Measurements from ENCODE around the gene RBBP7. TPM values are rescaled to one million over a fixed set of nuclear protein-coding genes. Genes with fewer than 3 reads are reported as not detected.
A peak's percentile ranks its signal among the peaks of the same experiment; 100 is the strongest.

RBBP7 gene
- total and polyA plus RNA-seq, 8 donors, result 60.9 to 152 (median 109) TPM

- intact Hi-C loops (cut with DNase I; ENCODE audit: low total_unique reads), result no loop called here
- Histone ChIP-seq H3K9me3 (no peaks in the 10 kb centered on the region), H3K4me1 (no peaks in the 10 kb centered on the region), H3K27me3 (no peaks in the 10 kb centered on the region), H3K4me3 (no peak overlapping the region), H3K36me3 (peaks cover 0 to 82% (median 80%) of the 10 kb centered on the region in 4 donors), H3K27ac (no peak overlapping the region)
- TF ChIP-seq POLR2AphosphoS5 (IDR thresholded peaks at IDR 0.05) (no peak), POLR2A (IDR thresholded peaks at IDR 0.05) (no peak), EP300 (IDR thresholded peaks at IDR 0.05) (no peak), CTCF (IDR thresholded peaks at IDR 0.05) (no peak)
- no peak for DNase-seq
- WGBS, 5 donors, result 50 to 82% (median 70%) methylated on average over 6 of the region's 6 CpGs
Observed at GRCh38 chrX:16848541-16848940, 21.6 kb downstream of the RBBP7 start.

GRCh38 chrX:16845686-16846085 lies 24.5 kb downstream of the RBBP7 start:
- intact Hi-C loops (cut with DNase I; ENCODE audit: low total_unique reads), result no loop called here
- TF ChIP-seq POLR2AphosphoS5 (IDR thresholded peaks at IDR 0.05) (no peak), EP300 (IDR thresholded peaks at IDR 0.05) (no peak), CTCF (IDR thresholded peaks at IDR 0.05) (no peak), POLR2A (IDR thresholded peaks at IDR 0.05) (no peak)
- H3K4me3 ChIP-seq, result no peak overlapping the region
- no peaks in the 10 kb centered on the region for H3K9me3 ChIP-seq
- H3K36me3 ChIP-seq, result peaks cover 0 to 91% (median 81%) of the 10 kb centered on the region in 4 donors
- DNase-seq, result no peak
- H3K4me1 ChIP-seq, result no peaks in the 10 kb centered on the region
- no peaks in the 10 kb centered on the region for H3K27me3 ChIP-seq
- no peak overlapping the region for H3K27ac ChIP-seq
- WGBS, 5 donors, result 65 to 86% (median 78%) methylated on average over 2 of the region's 2 CpGs

- Histone ChIP-seq H3K9me3 (no peaks in the 10 kb centered on the region), H3K4me3 (no peak overlapping the region), H3K36me3 (peaks cover 0 to 99% (median 84%) of the 10 kb centered on the region in 4 donors), H3K27me3 (no peaks in the 10 kb centered on the region), H3K27ac (peak overlapping the region in 3 of 5 donors; percentile 14 to 21 (median 17)), H3K4me1 (peaks cover 6 to 16% (median 13%) of the 10 kb centered on the region in 4 donors)
- 37 to 65% (median 54%) methylated on average over 3 of the region's 3 CpGs for WGBS, 5 donors
- no peak for TF ChIP-seq POLR2A (IDR thresholded peaks at IDR 0.05)
- TF ChIP-seq CTCF (IDR thresholded peaks at IDR 0.05), result no peak
- no peak for TF ChIP-seq EP300 (IDR thresholded peaks at IDR 0.05)
- no peak for TF ChIP-seq POLR2AphosphoS5 (IDR thresholded peaks at IDR 0.05)
- no peak for DNase-seq
- intact Hi-C loops (cut with DNase I; ENCODE audit: low total_unique reads), result no loop called here
Observed at GRCh38 chrX:16843208-16843909, 26.8 kb downstream of the RBBP7 start.

GRCh38 chrX:16842684-16843083 lies 27.5 kb downstream of the RBBP7 start:
- no peak for DNase-seq
- intact Hi-C loops (cut with DNase I; ENCODE audit: low total_unique reads), result no loop called here
- H3K4me3 ChIP-seq, result no peak overlapping the region
- no peaks in the 10 kb centered on the region for H3K27me3 ChIP-seq
- peaks cover 6 to 18% (median 13%) of the 10 kb centered on the region in 4 donors for H3K4me1 ChIP-seq
- no peaks in the 10 kb centered on the region for H3K9me3 ChIP-seq
- TF ChIP-seq POLR2A (IDR thresholded peaks at IDR 0.05) (no peak), EP300 (IDR thresholded peaks at IDR 0.05) (no peak), POLR2AphosphoS5 (IDR thresholded peaks at IDR 0.05) (no peak), CTCF (IDR thresholded peaks at IDR 0.05) (no peak)
- H3K27ac ChIP-seq, result peak overlapping the region in 1 of 5 donors; percentile 21
- WGBS, 5 donors, result 50 to 84% (median 73%) methylated on average over 3 of the region's 3 CpGs
- peaks cover 0 to 99% (median 81%) of the 10 kb centered on the region in 4 donors for H3K36me3 ChIP-seq

Data from stomach (tissue), 9 donors.